ENCODE data around the gene RBMS3.

DNA sequence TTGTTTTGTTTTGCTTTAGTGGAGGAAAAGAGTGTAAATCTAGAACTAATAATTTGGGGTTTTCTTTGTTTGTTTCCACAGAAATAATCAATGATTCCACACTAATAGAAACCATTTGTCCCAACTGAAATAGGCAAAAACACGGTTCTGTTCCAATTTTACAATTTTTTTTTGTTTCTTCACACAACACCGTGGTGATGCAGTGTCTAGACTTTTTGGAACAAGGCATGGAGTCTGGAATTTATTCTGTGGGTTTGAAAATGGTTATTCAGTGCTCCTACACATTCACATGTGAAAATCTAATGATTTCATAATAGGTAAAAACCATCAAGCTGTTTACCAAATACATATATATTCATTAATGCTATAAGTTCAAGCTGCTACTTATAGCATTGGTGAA is 696.5 kb downstream of the RBMS3 start:
- TF ChIP-seq AHR (CRISPR knock-in tag; IDR thresholded peaks at IDR 0.05) (no peak), EZH2 (conservative IDR thresholded peaks at IDR 0.05; ENCODE audit: low read depth, low read length) (no peak), JUN (CRISPR knock-in tag; IDR thresholded peaks at IDR 0.05) (no peak), JUNB (CRISPR knock-in tag; IDR thresholded peaks at IDR 0.05; ENCODE audit: borderline replicate concordance) (no peak), ISX (CRISPR knock-in tag; conservative IDR thresholded peaks at IDR 0.05) (no peak), RAD21 (CRISPR knock-in tag; IDR thresholded peaks at IDR 0.05) (no peak), ZKSCAN5 (CRISPR knock-in tag; IDR thresholded peaks at IDR 0.05) (no peak), POLR2AphosphoS5 (IDR thresholded peaks at IDR 0.05; ENCODE audit: low read depth, low read length) (no peak)
- TF ChIP-seq, protein P1, sequence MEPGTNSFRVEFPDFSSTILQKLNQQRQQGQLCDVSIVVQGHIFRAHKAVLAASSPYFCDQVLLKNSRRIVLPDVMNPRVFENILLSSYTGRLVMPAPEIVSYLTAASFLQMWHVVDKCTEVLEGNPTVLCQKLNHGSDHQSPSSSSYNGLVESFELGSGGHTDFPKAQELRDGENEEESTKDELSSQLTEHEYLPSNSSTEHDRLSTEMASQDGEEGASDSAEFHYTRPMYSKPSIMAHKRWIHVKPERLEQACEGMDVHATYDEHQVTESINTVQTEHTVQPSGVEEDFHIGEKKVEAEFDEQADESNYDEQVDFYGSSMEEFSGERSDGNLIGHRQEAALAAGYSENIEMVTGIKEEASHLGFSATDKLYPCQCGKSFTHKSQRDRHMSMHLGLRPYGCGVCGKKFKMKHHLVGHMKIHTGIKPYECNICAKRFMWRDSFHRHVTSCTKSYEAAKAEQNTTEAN (CRISPR knock-in tag; conservative IDR thresholded peaks at IDR 0.05), result no peak
- TF ChIP-seq, protein P2, sequence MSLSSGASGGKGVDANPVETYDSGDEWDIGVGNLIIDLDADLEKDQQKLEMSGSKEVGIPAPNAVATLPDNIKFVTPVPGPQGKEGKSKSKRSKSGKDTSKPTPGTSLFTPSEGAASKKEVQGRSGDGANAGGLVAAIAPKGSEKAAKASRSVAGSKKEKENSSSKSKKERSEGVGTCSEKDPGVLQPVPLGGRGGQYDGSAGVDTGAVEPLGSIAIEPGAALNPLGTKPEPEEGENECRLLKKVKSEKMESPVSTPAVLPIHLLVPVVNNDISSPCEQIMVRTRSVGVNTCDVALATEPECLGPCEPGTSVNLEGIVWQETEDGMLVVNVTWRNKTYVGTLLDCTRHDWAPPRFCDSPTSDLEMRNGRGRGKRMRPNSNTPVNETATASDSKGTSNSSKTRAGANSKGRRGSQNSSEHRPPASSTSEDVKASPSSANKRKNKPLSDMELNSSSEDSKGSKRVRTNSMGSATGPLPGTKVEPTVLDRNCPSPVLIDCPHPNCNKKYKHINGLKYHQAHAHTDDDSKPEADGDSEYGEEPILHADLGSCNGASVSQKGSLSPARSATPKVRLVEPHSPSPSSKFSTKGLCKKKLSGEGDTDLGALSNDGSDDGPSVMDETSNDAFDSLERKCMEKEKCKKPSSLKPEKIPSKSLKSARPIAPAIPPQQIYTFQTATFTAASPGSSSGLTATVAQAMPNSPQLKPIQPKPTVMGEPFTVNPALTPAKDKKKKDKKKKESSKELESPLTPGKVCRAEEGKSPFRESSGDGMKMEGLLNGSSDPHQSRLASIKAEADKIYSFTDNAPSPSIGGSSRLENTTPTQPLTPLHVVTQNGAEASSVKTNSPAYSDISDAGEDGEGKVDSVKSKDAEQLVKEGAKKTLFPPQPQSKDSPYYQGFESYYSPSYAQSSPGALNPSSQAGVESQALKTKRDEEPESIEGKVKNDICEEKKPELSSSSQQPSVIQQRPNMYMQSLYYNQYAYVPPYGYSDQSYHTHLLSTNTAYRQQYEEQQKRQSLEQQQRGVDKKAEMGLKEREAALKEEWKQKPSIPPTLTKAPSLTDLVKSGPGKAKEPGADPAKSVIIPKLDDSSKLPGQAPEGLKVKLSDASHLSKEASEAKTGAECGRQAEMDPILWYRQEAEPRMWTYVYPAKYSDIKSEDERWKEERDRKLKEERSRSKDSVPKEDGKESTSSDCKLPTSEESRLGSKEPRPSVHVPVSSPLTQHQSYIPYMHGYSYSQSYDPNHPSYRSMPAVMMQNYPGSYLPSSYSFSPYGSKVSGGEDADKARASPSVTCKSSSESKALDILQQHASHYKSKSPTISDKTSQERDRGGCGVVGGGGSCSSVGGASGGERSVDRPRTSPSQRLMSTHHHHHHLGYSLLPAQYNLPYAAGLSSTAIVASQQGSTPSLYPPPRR (CRISPR knock-in tag; IDR thresholded peaks at IDR 0.05; ENCODE audit: borderline replicate concordance), result no peak
- TF ChIP-seq, protein P3, sequence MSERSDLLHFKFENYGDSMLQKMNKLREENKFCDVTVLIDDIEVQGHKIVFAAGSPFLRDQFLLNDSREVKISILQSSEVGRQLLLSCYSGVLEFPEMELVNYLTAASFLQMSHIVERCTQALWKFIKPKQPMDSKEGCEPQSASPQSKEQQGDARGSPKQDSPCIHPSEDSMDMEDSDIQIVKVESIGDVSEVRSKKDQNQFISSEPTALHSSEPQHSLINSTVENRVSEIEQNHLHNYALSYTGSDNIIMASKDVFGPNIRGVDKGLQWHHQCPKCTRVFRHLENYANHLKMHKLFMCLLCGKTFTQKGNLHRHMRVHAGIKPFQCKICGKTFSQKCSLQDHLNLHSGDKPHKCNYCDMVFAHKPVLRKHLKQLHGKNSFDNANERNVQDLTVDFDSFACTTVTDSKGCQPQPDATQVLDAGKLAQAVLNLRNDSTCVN (CRISPR knock-in tag; IDR thresholded peaks at IDR 0.05; ENCODE audit: borderline replicate concordance), result no peak
- TF ChIP-seq, protein P4, sequence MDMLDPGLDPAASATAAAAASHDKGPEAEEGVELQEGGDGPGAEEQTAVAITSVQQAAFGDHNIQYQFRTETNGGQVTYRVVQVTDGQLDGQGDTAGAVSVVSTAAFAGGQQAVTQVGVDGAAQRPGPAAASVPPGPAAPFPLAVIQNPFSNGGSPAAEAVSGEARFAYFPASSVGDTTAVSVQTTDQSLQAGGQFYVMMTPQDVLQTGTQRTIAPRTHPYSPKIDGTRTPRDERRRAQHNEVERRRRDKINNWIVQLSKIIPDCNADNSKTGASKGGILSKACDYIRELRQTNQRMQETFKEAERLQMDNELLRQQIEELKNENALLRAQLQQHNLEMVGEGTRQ (IDR thresholded peaks at IDR 0.05; ENCODE audit: low read depth, low read length), result no peak
- TF ChIP-seq, protein P4 (CRISPR knock-in tag; IDR thresholded peaks at IDR 0.05; ENCODE audit: borderline replicate concordance), result no peak
- TF ChIP-seq, protein P5, sequence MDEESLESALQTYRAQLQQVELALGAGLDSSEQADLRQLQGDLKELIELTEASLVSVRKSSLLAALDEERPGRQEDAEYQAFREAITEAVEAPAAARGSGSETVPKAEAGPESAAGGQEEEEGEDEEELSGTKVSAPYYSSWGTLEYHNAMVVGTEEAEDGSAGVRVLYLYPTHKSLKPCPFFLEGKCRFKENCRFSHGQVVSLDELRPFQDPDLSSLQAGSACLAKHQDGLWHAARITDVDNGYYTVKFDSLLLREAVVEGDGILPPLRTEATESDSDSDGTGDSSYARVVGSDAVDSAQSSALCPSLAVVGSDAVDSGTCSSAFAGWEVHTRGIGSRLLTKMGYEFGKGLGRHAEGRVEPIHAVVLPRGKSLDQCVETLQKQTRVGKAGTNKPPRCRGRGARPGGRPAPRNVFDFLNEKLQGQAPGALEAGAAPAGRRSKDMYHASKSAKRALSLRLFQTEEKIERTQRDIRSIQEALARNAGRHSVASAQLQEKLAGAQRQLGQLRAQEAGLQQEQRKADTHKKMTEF (CRISPR knock-in tag; IDR thresholded peaks at IDR 0.05), result no peak
